H1 (cell line): ENCODE results near the gene FBXL14. TPM values are rescaled to one million over a fixed set of nuclear protein-coding genes. Genes with fewer than 3 reads are reported as not detected.

Source experiments
- CTCF ChIA-PET: fragments of 300-600 bp; sonication (Branson Sonifier 250); formaldehyde crosslinking; loops from one replicate; lab custom pipeline; 2021; ENCODE audit not compliant: partially characterized antibody; lab: Charles Lee
- POLR2A ChIA-PET: fragments of 300-600 bp; sonication (Branson Sonifier 250); formaldehyde crosslinking; loops from one replicate; lab custom pipeline; 2021; ENCODE audit warnings: inconsistent platforms; ENCODE audit not compliant: partially characterized antibody; lab: Charles Lee
- DNase-seq, 2 experiments: peaks; one replicate each; pipeline versions ENCODE4 v3.0.0 to v3.0.0-alpha.2; 2010 to 2022; ENCODE audit warnings: low spot score in 2 of 2, low read depth in 1 of 2, mixed read lengths in 1 of 2
- FAIRE-seq: peaks from 2 replicates; lab custom pipeline; 2011; peaks lifted over from hg19 to GRCh38; lab: Jason Lieb, UNC
- H2AFZ ChIP-seq: 2 replicates; pipeline ENCODE4 v1.8.1; 2012; ENCODE audit warnings: low read length, inconsistent platforms
- H2AK5ac ChIP-seq: 2 replicates; pipeline ENCODE4 v1.6.1; 2013; ENCODE audit warnings: low read depth, low read length
- H2BK120ac ChIP-seq: replicated peaks from 2 replicates; pipeline ENCODE3; 2013; ENCODE audit warnings: low read depth, low read length, inconsistent platforms
- H2BK12ac ChIP-seq: 2 replicates; pipeline ENCODE4 v1.6.1; 2013; ENCODE audit warnings: low read depth, low read length
- H2BK15ac ChIP-seq: 2 replicates; pipeline ENCODE4 v1.6.1; 2013; ENCODE audit warnings: low read length
- H2BK20ac ChIP-seq: 2 replicates; pipeline ENCODE4 v1.6.1; 2013; ENCODE audit warnings: low read length
- H2BK5ac ChIP-seq: 2 replicates; pipeline ENCODE4 v1.6.1; 2013; ENCODE audit warnings: low read depth, low read length
- H3K14ac ChIP-seq: 2 replicates; pipeline ENCODE4 v1.6.1; 2013; ENCODE audit warnings: inconsistent platforms; ENCODE audit not compliant: insufficient read length
- H3K18ac ChIP-seq: 2 replicates; pipeline ENCODE4 v1.6.1; 2013; ENCODE audit warnings: low read length; ENCODE audit errors: extremely low read depth
- H3K23ac ChIP-seq: 2 replicates; pipeline ENCODE4 v1.6.1; 2013; ENCODE audit warnings: inconsistent platforms; ENCODE audit not compliant: insufficient read length
- H3K23me2 ChIP-seq: 2 replicates; pipeline ENCODE4 v1.6.1; 2013; ENCODE audit warnings: low read depth, low read length
- H3K27ac ChIP-seq: 2 replicates; pipeline ENCODE4 v1.6.1; 2011; ENCODE audit warnings: low read depth, low read length, inconsistent platforms
- H3K27me3 ChIP-seq, 4 experiments: replicated peaks in 1 of 4; 1 replicate in 1 of 4; 2 replicates in 3 of 4; pipeline versions ENCODE4 v1.6.1 to v1.8.1; 2011 to 2013; ENCODE audit warnings: low read length in 3 of 4, mild to moderate bottlenecking in 3 of 4, inconsistent platforms in 2 of 4, mixed read lengths in 2 of 4, moderate library complexity in 1 of 4; ENCODE audit not compliant: control insufficient read depth in 3 of 4, insufficient read depth in 3 of 4; ENCODE audit errors: extremely low read depth in 1 of 4
- H3K36me3 ChIP-seq, 4 experiments: 2 replicates each; pipeline versions ENCODE4 v1.6.1 to v1.8.1; 2011 to 2013; ENCODE audit warnings: mild to moderate bottlenecking in 4 of 4, low read length in 3 of 4, moderate library complexity in 2 of 4, control low read depth in 1 of 4, inconsistent platforms in 1 of 4; ENCODE audit not compliant: insufficient read depth in 4 of 4, control insufficient read depth in 2 of 4
- H3K4ac ChIP-seq: replicated peaks from 2 replicates; pipeline ENCODE3; 2013; ENCODE audit warnings: low read length, low read depth, mixed read lengths, inconsistent platforms; ENCODE audit not compliant: insufficient read length
- H3K4me1 ChIP-seq, 4 experiments: replicated peaks in 1 of 4; 1 replicate in 1 of 4; 2 replicates in 3 of 4; pipeline versions ENCODE4 v1.6.1 to v1.8.1; 2011 to 2013; ENCODE audit warnings: low read length in 3 of 4, inconsistent platforms in 2 of 4, mixed read lengths in 1 of 4; ENCODE audit not compliant: insufficient read depth in 4 of 4, control insufficient read depth in 3 of 4
- H3K4me2 ChIP-seq, 2 experiments: 2 replicates each; pipeline versions ENCODE4 v1.6.1 to v1.8.1; 2011 to 2013; ENCODE audit warnings: low read depth in 2 of 2, low read length in 2 of 2, control low read depth in 1 of 2, inconsistent platforms in 1 of 2, mild to moderate bottlenecking in 1 of 2; ENCODE audit not compliant: insufficient read depth in 1 of 2
- H3K4me3 ChIP-seq, 4 experiments: fragments of 200-600, 300-600 bp in 1 of 4; sonication (generic), shearing (Covaris generic), sonication (Bioruptor Twin) in 1 of 4; 2 replicates each; pipeline versions ENCODE4 v1.5.1 to v1.8.1; 2011 to 2016; ENCODE audit warnings: low read length in 4 of 4, low read depth in 3 of 4, control low read depth in 2 of 4, inconsistent platforms in 2 of 4, mild to moderate bottlenecking in 2 of 4, mixed read lengths in 1 of 4, moderate library complexity in 1 of 4; ENCODE audit not compliant: insufficient read depth in 2 of 4; ENCODE audit errors: extremely low read depth in 1 of 4
- H3K56ac ChIP-seq: replicated peaks from 2 replicates; pipeline ENCODE3; 2013; ENCODE audit warnings: low read depth, mild to moderate bottlenecking, mixed read lengths, low read length, inconsistent platforms; ENCODE audit not compliant: insufficient read length
- H3K79me1 ChIP-seq: 2 replicates; pipeline ENCODE4 v1.6.1; 2013; ENCODE audit warnings: low read depth, low read length, control low read depth
- H3K79me2 ChIP-seq, 2 experiments: 2 replicates each; pipeline versions ENCODE4 v1.6.1 to v1.8.1; 2012 to 2013; ENCODE audit warnings: low read length in 2 of 2, mild to moderate bottlenecking in 2 of 2, inconsistent platforms in 1 of 2; ENCODE audit not compliant: insufficient read depth in 2 of 2, control insufficient read depth in 1 of 2
- H3K9ac ChIP-seq, 4 experiments: replicated peaks in 1 of 4; 1 replicate in 1 of 4; 2 replicates in 3 of 4; pipeline versions ENCODE4 v1.6.1 to v1.8.1; 2011 to 2013; ENCODE audit warnings: low read depth in 3 of 4, low read length in 3 of 4, control low read depth in 2 of 4, mild to moderate bottlenecking in 2 of 4, moderate library complexity in 2 of 4, inconsistent platforms in 1 of 4; ENCODE audit errors: extremely low read depth in 1 of 4
- H3K9me3 ChIP-seq, 2 experiments: 2 replicates each; pipeline versions ENCODE4 v1.6.1 to v1.8.1; 2012 to 2013; ENCODE audit warnings: mild to moderate bottlenecking in 2 of 2, moderate library complexity in 2 of 2, control low read depth in 1 of 2, inconsistent platforms in 1 of 2, low read depth in 1 of 2, low read length in 1 of 2, mixed read lengths in 1 of 2; ENCODE audit not compliant: insufficient read depth in 2 of 2
- H4K20me1 ChIP-seq, 2 experiments: replicated peaks in 1 of 2; 2 replicates each; pipeline versions ENCODE3 to v1.8.1; 2011 to 2013; ENCODE audit warnings: inconsistent platforms in 2 of 2, low read length in 2 of 2, mild to moderate bottlenecking in 1 of 2; ENCODE audit not compliant: insufficient read depth in 2 of 2, control insufficient read depth in 1 of 2
- H4K5ac ChIP-seq: 2 replicates; pipeline ENCODE4 v1.6.1; 2013; ENCODE audit warnings: low read length, low read depth, mixed read lengths, inconsistent platforms; ENCODE audit not compliant: insufficient read length
- H4K8ac ChIP-seq: 2 replicates; pipeline ENCODE4 v1.8.0; 2013; ENCODE audit warnings: mild to moderate bottlenecking, moderate library complexity, low read length, inconsistent platforms; ENCODE audit not compliant: insufficient read depth; ENCODE audit errors: extremely low read depth
- H4K91ac ChIP-seq: replicated peaks from 2 replicates; pipeline ENCODE3; 2013; ENCODE audit warnings: low read length, mixed read lengths, inconsistent platforms; ENCODE audit not compliant: insufficient read length
- ATF2 ChIP-seq: IDR thresholded peaks from 2 replicates; pipeline ENCODE4 v1.6.1; 2012; ENCODE audit warnings: low read length, inconsistent platforms
- BACH1 ChIP-seq: IDR thresholded peaks from 2 replicates; pipeline ENCODE4 v1.6.1; 2012; ENCODE audit warnings: low read length, improper control_type of control experiment
- CHD2 ChIP-seq: IDR thresholded peaks from 2 replicates; pipeline ENCODE4 v1.6.1; 2012; ENCODE audit warnings: low read length, improper control_type of control experiment
- EGR1 ChIP-seq: IDR thresholded peaks from 2 replicates; pipeline ENCODE4 v1.6.1; 2011; ENCODE audit warnings: low read depth, low read length, borderline replicate concordance
- HDAC6 ChIP-seq: IDR thresholded peaks from one replicate; pipeline ENCODE4 v1.7.1; 2012; ENCODE audit warnings: low read depth, mild to moderate bottlenecking, inconsistent platforms, low read length, moderate library complexity
- KDM1A ChIP-seq: fragments of 200-600, 300-600 bp; sonication (generic); IDR thresholded peaks from 2 replicates; pipeline ENCODE4 v1.7.1; 2016; ENCODE audit warnings: mild to moderate bottlenecking, low read length, borderline replicate concordance
- MAX ChIP-seq: IDR thresholded peaks from 2 replicates; pipeline ENCODE4 v1.6.1; 2012; ENCODE audit warnings: inconsistent platforms
- POLR2A ChIP-seq, 2 experiments: IDR thresholded peaks; 1 replicate in 1 of 2; 2 replicates in 1 of 2; pipeline ENCODE4 v1.6.1; 2011; ENCODE audit warnings: low read depth in 2 of 2, low read length in 2 of 2, mild to moderate bottlenecking in 2 of 2; ENCODE audit errors: control extremely low read depth in 1 of 2
- RXRA ChIP-seq: IDR thresholded peaks from 2 replicates; pipeline ENCODE4 v1.6.1; 2011; ENCODE audit warnings: low read depth, mild to moderate bottlenecking, low read length, moderate library complexity; ENCODE audit not compliant: insufficient read depth
- SP4 ChIP-seq: IDR thresholded peaks from 2 replicates; pipeline ENCODE4 v1.6.1; 2012; ENCODE audit warnings: low read length, inconsistent platforms
- TAF1 ChIP-seq: IDR thresholded peaks from 2 replicates; pipeline ENCODE4 v1.6.1; 2011; ENCODE audit warnings: mild to moderate bottlenecking, low read depth, low read length
- TAF7 ChIP-seq: optimal IDR thresholded peaks from 2 replicates; pipeline ENCODE3; 2011; ENCODE audit warnings: low read depth, mild to moderate bottlenecking, inconsistent platforms, low read length, moderate library complexity, borderline replicate concordance
- ZNF274 ChIP-seq: IDR thresholded peaks from 2 replicates; pipeline ENCODE4 v1.7.0; 2012; ENCODE audit warnings: low read length, borderline replicate concordance; ENCODE audit errors: extremely low read depth
- WGBS, 2 experiments: shearing (Covaris generic) in 1 of 2; methylation state at CpG; one replicate each; pipeline versions ENCODE4 v1.1.6 to v1.1.7; 2013 to 2015; ENCODE audit warnings: low lambda C conversion rate in 2 of 2, mixed read lengths in 2 of 2, inconsistent platforms in 1 of 2, low coverage in 1 of 2, missing lambda C conversion rate in 1 of 2; ENCODE audit not compliant: insufficient replicate concordance in 2 of 2, insufficient coverage in 1 of 2, insufficient read length in 1 of 2; ENCODE audit errors: extremely low coverage in 1 of 2, missing lambda C conversion rate in 1 of 2; 5-methylcytosine and 5-hydroxymethylcytosine counted together
- polyA plus RNA-seq, 7 experiments: library from polyadenylated mRNA; depleted of rRNA in 3 of 7; stranded (reverse) in 5 of 7; unstranded in 2 of 7; fragments of >200 nt in 5 of 7; fragments of 200-250 nt in 2 of 7; gene quantifications; 1 replicate in 5 of 7; 2 replicates in 1 of 7; 4 replicates in 1 of 7; pipeline versions ENCODE4 v1.2.1 to v1.2.3, GENCODE V29; 2011 to 2013; ENCODE audit warnings: missing spikeins in 2 of 7, mixed read lengths in 2 of 7
- total RNA-seq: library from RNA; stranded (reverse); fragmentation: NEBNext Ultra II Directional; extraction: Animal tissue kit (Norgen Biotek cat#: 25700); gene quantifications from 2 replicates; pipeline ENCODE4 v1.2.1, GENCODE V29; 2021

FBXL14 gene
- total and polyA plus RNA-seq, 2 of the 8 experiments (the other 6 are each of a cell fraction or from before 2014, with no cell fraction given) = 5.5 to 9.6 TPM

GRCh38 chr12:1619159-1619558 lies 24.8 kb upstream of the FBXL14 start:
- H3K9me3 ChIP-seq = no peaks in the 10 kb centered on the region
- POLR2A ChIA-PET = no interaction called here
- no peak overlapping the region for H2AK5ac ChIP-seq
- 91% methylated on average over 4 of the region's 4 CpGs; no CpG with 5 or more reads in 1 of the 2 experiments for WGBS, 2 experiments
- no peak overlapping the region for H2BK20ac ChIP-seq
- H3K4me3 ChIP-seq = no peak overlapping the region
- H2BK15ac ChIP-seq = no peak overlapping the region
- no peak overlapping the region for H2BK12ac ChIP-seq
- FAIRE-seq (no peak), DNase-seq (no peak)
- no peak overlapping the region for H3K23ac ChIP-seq
- no peak overlapping the region for H4K91ac ChIP-seq
- no peaks in the 10 kb centered on the region for H4K20me1 ChIP-seq
- H2BK5ac ChIP-seq = no peak overlapping the region
- no peak overlapping the region for H3K14ac ChIP-seq
- H2BK120ac ChIP-seq = no peak overlapping the region
- no peaks in the 10 kb centered on the region for H3K79me1 ChIP-seq
- no peak overlapping the region for H3K18ac ChIP-seq
- H2AFZ ChIP-seq = no peak overlapping the region
- H4K8ac ChIP-seq = no peak overlapping the region
- H3K79me2 ChIP-seq = no peaks in the 10 kb centered on the region
- no peaks in the 10 kb centered on the region; a peak in 1 of 7 replicates for H3K4me1 ChIP-seq
- H3K27me3 ChIP-seq = peaks cover 0 to 9% (median 2%) of the 10 kb centered on the region in 4 experiments; a peak in 3 of 7 replicates
- no peak overlapping the region for H4K5ac ChIP-seq
- no peaks in the 10 kb centered on the region for H3K36me3 ChIP-seq
- no peak overlapping the region for H3K4me2 ChIP-seq
- H3K56ac ChIP-seq = no peak overlapping the region
- CTCF ChIA-PET = interaction anchor here (0.6 to 1.1 kb wide), 3 partner anchors 10 to 16 kb away, joined by 3 read pairs; partner anchors contain the start of gene WNT5B
- H3K4ac ChIP-seq = no peak overlapping the region
- H3K9ac ChIP-seq = no peak overlapping the region
- no peaks in the 10 kb centered on the region for H3K23me2 ChIP-seq
- no peak overlapping the region for H3K27ac ChIP-seq
- TF ChIP-seq ZNF274 (no peak), MAX (no peak), RXRA (no peak), TAF1 (no peak), HDAC6 (no peak), KDM1A (no peak), ATF2 (no peak), POLR2A (IDR thresholded peaks at IDR 0.05; ENCODE audit: control extremely low read depth in 1 of 2, low read depth in 2 of 2, low read length in 2 of 2) (no peak), CHD2 (no peak), BACH1 (no peak), TAF7 (no peak), SP4 (no peak), EGR1 (no peak)
